GM23248 (cell line): Measurements from ENCODE around the gene PKP3.

Experiments
- EZH2 ChIP-seq: fragments of 200-600 bp; sonication (generic); IDR thresholded peaks from 2 replicates; pipeline ENCODE4 v1.6.1; 2018; ENCODE audit warnings: antibody characterized with exemption, mild to moderate bottlenecking; ENCODE audit not compliant: insufficient read depth, poor library complexity, severe bottlenecking
- EZH2phosphoT487 ChIP-seq: fragments of 200-600 bp; sonication (generic); IDR thresholded peaks from 2 replicates; pipeline ENCODE4 v1.6.1; 2018; ENCODE audit warnings: antibody characterized with exemption, moderate library complexity, mild to moderate bottlenecking, low read depth; ENCODE audit not compliant: insufficient read depth

DNA sequence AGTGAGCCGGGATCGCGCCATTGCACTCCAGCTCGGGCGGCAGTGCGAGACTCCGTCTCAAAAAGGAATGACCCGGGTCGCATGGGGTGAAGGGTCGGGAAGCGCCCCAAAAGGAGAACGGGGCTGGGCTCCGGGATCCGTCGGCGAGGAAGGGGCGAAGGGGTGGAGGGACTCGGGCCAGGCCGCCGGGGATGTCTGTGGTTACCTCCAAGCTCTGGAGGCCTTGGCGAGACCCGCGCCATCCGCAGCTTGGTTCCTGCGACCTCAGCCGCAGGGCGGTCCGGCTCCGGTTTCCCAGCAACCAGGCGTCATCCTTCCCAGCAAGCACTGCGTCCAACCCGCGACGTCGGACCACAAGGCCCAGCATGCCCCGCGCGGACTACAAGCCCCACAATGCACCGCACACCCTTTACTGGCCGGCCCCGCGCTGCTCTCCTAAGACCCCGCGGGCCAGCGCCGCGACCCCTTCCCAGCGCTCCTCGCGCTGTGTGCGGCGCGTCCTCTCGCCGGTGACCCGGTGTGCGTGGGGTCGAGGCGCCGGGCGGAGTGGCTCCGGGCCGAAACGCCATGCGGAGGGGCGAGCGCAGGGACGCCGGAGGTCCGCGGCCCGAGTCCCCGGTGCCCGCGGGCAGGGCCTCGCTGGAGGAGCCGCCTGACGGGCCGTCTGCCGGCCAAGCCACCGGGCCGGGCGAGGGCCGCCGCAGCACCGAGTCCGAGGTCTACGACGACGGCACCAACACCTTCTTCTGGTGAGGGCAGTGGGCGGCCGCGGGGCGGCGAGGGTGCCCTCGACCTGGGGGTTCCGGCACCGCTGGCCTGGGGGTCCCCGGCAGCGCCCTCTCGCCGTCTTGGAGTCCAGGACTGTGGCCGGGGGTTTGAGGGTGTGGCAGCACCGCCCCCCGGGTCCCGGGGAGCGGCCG is 56.1 kb downstream of the PKP3 start, which contains the start of gene PTDSS2:
- no peak for TF ChIP-seq EZH2
- TF ChIP-seq EZH2phosphoT487 = no peak
